ENCODE results near the gene LGALS4.
"Not testable (repeated sequence)": the region's sequence is repeated elsewhere in the genome, so short reads cannot be mapped to it uniquely, and the experiment has no call there.

The LGALS4 gene

DNA sequence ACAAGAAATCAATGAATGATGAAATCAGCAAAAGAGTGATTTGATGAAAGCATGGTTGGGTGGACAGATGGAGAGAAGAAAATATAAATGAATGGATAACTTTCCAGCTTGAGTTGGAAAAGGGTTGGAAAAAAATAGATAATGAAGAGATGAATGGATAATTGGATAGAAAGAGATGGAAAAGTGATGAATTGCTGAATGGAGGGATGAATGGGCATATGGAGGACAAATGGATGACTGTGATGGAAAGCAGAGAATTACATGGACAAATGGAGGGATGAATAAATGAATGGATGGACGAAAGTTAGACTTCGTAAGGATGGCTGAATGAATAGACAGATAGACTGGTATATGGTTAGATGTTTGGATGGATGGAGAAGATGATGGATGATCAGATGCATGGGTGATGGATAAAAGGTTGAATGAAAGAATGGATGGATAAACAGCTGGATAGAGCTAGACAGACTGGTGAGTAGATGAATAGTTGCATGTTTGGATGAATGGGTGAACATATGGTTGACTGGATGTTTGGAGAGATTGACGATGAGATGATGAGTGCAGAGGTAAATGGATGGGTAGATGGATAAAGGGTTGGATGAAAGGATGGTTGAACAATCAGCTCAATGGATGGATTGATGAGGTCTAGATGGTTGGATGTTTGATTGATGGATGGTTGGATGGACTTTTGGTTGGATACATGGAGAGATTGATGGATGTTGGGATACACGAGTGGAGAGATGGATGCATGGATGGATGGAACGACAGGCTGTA, 12.0 kb downstream of the LGALS4 start:
- in situ Hi-C loops (cut with MboI; ENCODE audit: low sequenced_read_pairs), result no loop called here

GRCh38 chr19:38799104-38799503, 13.6 kb downstream of the LGALS4 start:
- in situ Hi-C loops (cut with MboI; ENCODE audit: low sequenced_read_pairs), result no loop called here

GRCh38 chr19:38797781-38798180, 15.0 kb downstream of the LGALS4 start:
- in situ Hi-C loops (cut with MboI; ENCODE audit: low sequenced_read_pairs), result not testable (repeated sequence)

DNA sequence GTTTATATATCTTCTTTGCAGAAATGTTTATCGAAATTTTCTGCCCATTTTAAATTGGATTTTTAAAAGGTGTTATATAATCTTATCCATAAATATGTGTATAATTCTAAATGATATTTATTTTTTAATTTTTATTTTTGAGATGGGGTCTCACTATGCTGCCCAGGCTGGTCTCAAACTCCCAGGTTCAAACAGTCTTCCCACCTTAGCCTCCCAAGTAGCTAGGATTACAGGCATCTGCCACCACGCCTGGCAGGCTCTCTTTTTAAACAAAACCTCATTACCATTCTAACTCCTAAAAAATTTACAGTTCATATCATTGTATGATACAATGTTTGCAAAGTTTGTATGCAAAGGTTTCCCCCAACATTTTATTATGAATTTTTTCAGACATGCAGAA, 16.6 kb downstream of the LGALS4 start:
- in situ Hi-C loops (cut with MboI; ENCODE audit: low sequenced_read_pairs), result no loop called here

DNA sequence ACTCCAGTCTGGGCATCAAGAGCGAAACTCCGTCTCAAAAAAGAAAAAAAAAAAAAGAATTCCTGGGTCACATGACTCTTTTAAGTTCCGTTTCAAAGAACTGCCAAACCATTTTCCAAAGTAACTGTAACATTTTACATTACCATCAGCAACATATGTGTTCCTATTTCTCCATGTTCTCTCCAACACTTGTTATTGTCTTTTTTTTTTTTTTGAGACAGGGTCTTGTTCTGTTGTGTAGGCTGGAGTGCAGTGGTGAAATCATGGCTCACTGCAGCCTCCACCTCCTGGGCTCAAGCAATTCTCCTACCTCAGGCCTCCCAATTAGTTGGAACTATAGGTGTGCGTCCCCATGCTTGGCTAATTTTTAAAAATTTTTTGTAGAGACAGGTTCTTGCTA, 17.2 kb downstream of the LGALS4 start:
- in situ Hi-C loops (cut with MboI; ENCODE audit: low sequenced_read_pairs), result no loop called here

DNA sequence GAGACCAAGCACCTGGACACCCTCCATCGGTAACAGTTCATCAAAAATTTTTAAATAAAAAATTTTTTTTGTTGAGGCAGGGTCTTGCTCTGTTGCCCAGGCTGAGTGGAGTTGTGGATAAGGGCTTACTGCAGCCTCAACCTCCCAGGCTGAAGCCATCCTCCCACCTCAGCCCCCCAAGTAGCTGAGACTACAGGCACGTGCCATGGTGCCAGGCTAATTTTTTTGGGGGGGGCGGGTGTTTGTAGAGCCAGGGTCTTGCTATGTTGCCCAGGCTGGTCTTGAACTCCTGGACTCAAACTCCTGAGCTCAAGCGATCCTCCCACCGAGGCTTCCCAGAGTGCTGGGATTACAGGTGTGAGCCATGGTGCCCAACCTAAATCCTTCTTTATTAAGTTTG, 19.1 kb downstream of the LGALS4 start:
- in situ Hi-C loops (cut with MboI; ENCODE audit: low sequenced_read_pairs), result no loop called here

DNA sequence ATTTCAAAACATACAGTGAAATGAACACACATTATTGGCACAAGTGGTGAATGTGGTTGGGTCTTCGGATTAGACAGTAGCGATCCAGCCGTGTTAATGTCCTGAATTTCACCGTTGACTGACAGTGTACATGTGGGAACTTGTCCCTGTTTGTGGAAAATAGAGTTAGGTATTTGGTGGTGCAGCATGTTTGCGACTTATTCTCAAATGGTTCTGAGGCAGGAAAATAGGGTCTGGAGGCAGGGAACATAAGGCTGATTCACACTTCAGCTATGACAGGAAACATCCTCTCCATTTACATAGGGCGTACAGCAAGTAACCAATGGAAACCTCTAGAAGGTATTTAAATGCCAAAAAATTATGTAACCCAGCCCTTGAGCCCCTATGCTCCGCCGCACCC, 19.6 kb downstream of the LGALS4 start:
- in situ Hi-C loops (cut with MboI; ENCODE audit: low sequenced_read_pairs), result no loop called here

DNA sequence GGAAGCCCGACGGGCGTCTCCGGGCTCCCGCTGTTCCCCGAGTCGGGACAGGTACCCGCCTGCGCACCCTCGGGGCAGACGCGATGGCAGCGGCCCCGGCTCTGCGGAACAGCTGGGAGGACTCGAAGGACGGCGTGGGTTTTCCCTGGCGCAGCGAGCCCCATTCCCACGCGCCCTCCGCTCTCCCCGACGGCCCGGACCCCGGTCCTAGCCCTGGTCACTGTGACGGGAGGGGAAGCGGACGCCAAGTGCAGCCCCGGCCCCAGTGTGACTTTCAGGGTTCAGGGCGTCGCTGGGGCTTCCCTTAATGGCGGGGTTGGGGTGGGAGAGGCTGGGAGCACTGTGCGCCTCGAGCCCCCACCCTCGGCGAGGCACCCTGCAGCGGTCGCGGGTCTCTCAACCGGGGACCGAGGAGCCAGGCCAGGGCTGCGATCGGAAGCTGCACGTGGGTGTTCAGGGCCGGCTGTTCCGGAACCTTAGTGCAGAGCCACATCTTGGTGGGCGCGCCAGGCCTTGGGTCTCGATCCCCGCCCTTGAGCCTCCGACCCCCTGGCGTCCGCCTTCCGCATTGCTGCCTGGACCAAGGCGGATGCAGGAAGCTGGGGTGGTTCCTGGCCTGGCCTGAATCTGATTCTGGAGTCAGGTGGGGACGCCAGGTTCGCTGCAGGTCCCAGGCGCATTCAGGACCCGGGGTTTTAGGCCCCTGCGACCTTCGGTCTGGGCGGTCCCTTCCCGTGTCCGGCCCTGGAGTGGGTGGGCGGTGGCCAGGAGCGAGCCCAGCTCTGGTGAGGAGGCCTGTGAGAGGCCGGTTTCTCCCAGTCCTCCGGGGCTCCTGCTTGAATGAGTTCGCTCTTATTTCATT, 20.3 kb downstream of the LGALS4 start:
- in situ Hi-C loops (cut with MboI; ENCODE audit: low sequenced_read_pairs), result no loop called here

- in situ Hi-C loops (cut with MboI; ENCODE audit: low sequenced_read_pairs), result not testable (repeated sequence)
These were observed 21.2 kb downstream of the LGALS4 start for GRCh38 chr19:38791451-38792064.

DNA sequence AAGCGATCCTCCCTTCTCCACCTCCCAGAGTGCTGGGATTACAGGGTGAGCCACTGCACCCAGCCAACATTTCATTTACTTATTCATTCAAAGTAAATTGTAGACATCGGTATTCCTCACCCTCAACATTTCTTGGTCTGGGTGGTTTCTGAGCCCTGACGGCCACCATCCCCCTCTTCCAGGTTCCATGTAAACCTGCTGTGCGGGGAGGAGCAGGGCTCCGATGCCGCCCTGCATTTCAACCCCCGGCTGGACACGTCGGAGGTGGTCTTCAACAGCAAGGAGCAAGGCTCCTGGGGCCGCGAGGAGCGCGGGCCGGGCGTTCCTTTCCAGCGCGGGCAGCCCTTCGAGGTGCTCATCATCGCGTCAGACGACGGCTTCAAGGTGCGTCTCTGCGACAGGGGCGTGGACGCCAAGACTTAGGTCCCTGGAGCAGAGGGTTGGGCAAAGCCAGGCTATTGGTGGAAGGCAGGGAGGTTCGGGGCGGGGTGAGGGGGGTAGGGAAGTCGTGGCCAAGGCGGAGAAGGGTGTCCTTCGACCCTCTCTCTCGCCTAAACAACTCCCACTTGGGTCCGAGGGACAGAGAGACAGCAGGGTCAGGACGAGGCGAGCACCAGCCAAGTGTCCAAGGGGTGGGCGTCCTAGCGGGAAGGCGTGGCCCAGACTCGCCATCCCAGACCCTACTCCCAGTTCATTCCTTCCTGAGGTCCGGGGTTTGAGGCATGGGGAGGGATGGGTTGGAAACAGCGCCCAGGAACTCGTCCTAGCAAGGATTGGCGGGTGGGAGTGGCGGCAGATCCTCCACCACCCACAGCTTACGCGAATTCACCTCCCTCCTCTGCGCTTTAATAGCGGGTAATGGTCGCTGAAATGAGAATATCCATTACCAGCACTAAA, 22.0 kb downstream of the LGALS4 start:
- in situ Hi-C loops (cut with MboI; ENCODE audit: low sequenced_read_pairs), result not testable (repeated sequence)

DNA sequence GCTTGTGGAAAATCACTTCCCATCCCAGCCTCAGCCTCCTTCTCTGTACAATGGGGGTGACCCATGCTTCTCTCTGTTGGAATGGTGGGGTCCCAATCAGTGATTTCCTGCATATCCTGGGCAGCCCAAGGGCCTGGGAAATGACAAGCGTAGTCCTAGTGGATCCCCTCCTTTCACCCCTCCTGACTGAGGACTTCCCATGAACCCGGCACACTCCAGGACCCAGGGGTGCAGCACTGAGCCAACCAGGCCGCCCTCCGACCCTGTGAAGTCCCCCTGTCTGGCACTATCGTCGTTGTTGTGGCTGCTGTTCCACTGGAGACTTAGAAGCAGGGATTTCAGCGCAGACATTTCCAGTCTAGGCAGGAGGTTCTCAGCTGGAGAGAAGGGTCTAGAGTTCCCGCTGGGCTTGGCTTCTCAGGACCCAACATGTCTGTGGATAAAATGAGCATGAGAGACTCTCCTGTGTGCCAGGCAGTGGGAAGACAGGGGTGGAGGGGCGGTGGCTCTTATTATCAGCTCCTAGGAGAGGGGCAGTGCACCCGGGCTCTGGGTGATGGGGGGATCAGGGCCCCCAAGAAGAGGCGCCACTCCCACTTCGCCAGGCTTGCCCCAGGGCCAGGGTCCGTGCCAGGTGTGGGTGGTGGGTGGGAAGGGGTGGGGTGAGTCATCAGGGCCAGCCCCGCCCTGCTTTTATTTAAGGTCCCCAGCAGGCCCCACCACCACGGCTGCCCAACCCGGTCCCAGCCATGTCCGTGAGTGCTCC, 24.1 kb downstream of the LGALS4 start, which contains the start of gene LGALS7B:
LGALS7B (plus strand) TSS at position 723 of the 766 bp plus-strand sequence; CDS start at position 750, 27 bp downstream.
- in situ Hi-C loops (cut with MboI; ENCODE audit: low sequenced_read_pairs), result no loop called here

- in situ Hi-C loops (cut with MboI; ENCODE audit: low sequenced_read_pairs), result no loop called here
These were observed 26.0 kb downstream of the LGALS4 start for GRCh38 chr19:38786572-38787265.

- in situ Hi-C loops (cut with MboI; ENCODE audit: low sequenced_read_pairs), result not testable (repeated sequence)
These were observed 26.7 kb downstream of the LGALS4 start for GRCh38 chr19:38786061-38786460.

GRCh38 chr19:38785187-38785699, 27.5 kb downstream of the LGALS4 start:
- in situ Hi-C loops (cut with MboI; ENCODE audit: low sequenced_read_pairs), result no loop called here

- in situ Hi-C loops (cut with MboI; ENCODE audit: low sequenced_read_pairs), result no loop called here
These were observed 28.5 kb downstream of the LGALS4 start for GRCh38 chr19:38784224-38784623.

DNA sequence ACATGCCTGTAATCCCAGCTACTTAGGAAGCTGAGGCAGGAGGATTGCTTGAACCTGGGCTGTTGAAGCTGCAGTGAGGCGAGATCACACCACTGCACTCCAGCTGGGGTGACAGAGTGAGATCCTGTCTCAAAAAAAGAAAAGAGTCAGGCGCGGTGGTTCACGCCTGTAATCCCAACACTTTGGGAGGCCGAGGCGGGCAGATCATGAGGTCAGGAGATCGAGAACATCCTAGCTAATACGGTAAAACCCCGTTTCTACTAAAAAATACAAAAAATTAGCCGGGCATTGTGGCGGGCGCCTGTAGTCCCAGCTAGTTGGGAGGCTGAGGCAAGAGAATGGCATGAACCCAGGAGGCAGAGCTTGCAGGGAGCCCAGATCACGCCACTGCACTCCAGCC, 30.5 kb downstream of the LGALS4 start:
- in situ Hi-C loops (cut with MboI; ENCODE audit: low sequenced_read_pairs), result not testable (repeated sequence)

- in situ Hi-C loops (cut with MboI; ENCODE audit: low sequenced_read_pairs), result no loop called here
These were observed 31.7 kb downstream of the LGALS4 start for GRCh38 chr19:38781058-38781457.

- in situ Hi-C loops (cut with MboI; ENCODE audit: low sequenced_read_pairs), result no loop called here
These were observed 32.3 kb downstream of the LGALS4 start for GRCh38 chr19:38780443-38780842.

- in situ Hi-C loops (cut with MboI; ENCODE audit: low sequenced_read_pairs), result no loop called here
These were observed 34.0 kb downstream of the LGALS4 start for GRCh38 chr19:38778733-38779132.
